Fibroblast of lung (primary cell): Measurements from ENCODE around the gene TAL2.
A peak's percentile ranks its signal among the peaks of the same experiment; 100 is the strongest.

ENCODE experiments used
- EZH2 ChIP-seq: IDR thresholded peaks from 2 replicates; pipeline ENCODE4 v1.5.1; 2012; ENCODE audit warnings: low read length, control low read depth, mild to moderate bottlenecking; ENCODE audit errors: missing control alignments
- TF ChIP-seq, protein P1 (sequence below), 2 donors: IDR thresholded peaks in 1 of 2; conservative IDR thresholded peaks in 1 of 2; 1 replicate in 1 of 2; 2 replicates in 1 of 2; pipeline ENCODE4 v1.5.1; 2011 to 2012; ENCODE audit warnings: low read length in 2 of 2, control low read depth in 1 of 2, inconsistent platforms in 1 of 2, low read depth in 1 of 2, mild to moderate bottlenecking in 1 of 2

DNA sequence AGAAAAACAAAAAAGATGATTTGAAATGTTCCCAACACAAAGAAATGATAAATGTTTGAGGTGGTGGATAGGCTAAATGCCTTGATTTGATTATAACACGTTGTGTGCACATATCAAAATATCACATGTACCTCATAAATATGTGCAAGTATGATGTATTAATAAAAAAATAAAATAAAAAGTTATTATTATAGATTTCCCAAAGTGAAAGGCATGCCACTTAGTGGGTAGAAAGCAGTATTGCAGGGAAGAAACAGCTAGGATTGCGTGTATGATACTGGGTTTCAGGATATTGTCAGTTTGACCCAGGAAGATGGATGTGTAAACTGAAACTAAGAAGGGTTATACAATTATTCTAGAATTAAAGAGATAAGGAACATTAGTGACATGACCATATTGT lies 28.5 kb downstream of the TAL2 start:
- TF ChIP-seq, protein P1, sequence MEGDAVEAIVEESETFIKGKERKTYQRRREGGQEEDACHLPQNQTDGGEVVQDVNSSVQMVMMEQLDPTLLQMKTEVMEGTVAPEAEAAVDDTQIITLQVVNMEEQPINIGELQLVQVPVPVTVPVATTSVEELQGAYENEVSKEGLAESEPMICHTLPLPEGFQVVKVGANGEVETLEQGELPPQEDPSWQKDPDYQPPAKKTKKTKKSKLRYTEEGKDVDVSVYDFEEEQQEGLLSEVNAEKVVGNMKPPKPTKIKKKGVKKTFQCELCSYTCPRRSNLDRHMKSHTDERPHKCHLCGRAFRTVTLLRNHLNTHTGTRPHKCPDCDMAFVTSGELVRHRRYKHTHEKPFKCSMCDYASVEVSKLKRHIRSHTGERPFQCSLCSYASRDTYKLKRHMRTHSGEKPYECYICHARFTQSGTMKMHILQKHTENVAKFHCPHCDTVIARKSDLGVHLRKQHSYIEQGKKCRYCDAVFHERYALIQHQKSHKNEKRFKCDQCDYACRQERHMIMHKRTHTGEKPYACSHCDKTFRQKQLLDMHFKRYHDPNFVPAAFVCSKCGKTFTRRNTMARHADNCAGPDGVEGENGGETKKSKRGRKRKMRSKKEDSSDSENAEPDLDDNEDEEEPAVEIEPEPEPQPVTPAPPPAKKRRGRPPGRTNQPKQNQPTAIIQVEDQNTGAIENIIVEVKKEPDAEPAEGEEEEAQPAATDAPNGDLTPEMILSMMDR (conservative IDR thresholded peaks at IDR 0.05 in 1 of 2, IDR thresholded peaks at IDR 0.05 in 1 of 2; ENCODE audit: low read depth in 1 of 2, low read length in 2 of 2): peak; percentile 60 to 73
- no peak for TF ChIP-seq EZH2
